ENCODE data around the gene D2HGDH.

DNA sequence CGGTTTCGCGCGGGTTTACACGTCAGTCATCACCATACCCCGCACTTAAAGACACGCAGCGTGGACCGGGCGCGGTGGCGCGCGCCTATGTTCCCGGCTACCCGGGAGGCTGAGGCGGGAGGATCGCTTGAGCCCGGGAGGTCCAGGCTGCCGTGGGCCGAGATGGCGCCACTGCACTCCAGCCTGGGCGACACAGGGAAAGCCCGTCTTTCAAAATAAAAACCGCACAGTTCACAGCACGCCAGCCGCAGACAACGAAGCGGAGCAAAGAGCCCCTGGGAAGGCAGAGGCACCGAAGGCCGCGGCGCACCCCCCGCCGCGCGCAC is 48.1 kb upstream of the D2HGDH start:
- TF ChIP-seq CTCF (conservative IDR thresholded peaks at IDR 0.05; ENCODE audit: low read length) (no peak), EZH2phosphoT487 (IDR thresholded peaks at IDR 0.05; ENCODE audit: borderline replicate concordance, low read depth, low read length) (no peak)

Data from OCI-LY7 (cell line).